Adrenal gland (tissue), 12 donors: ENCODE data around the gene TPI1. TPM values are rescaled to one million over a fixed set of nuclear protein-coding genes. Genes with fewer than 3 reads are reported as not detected.

ENCODE experiments used
- DNase-seq, 7 donors: peaks; one replicate each; pipeline ENCODE4 v3.0.0-alpha.2; 2019 to 2020
- H3K27ac ChIP-seq, 5 donors: fragments of 200-600 bp; sonication (generic) in 4 of 5; 1 replicate in 3 of 5; 2 replicates in 2 of 5; pipeline versions ENCODE4 v1.5.1 to v1.8.0; 2016 to 2020; ENCODE audit warnings: mild to moderate bottlenecking in 1 of 5
- H3K27me3 ChIP-seq: fragments of 200-600 bp; 2 replicates; pipeline ENCODE4 v1.8.0; 2021
- H3K36me3 ChIP-seq, 2 donors: fragments of 200-600 bp; replicated peaks in 1 of 2; 1 replicate in 1 of 2; 2 replicates in 1 of 2; pipeline versions ENCODE4 v1.5.1 to v1.8.0; 2018 to 2022
- H3K4me1 ChIP-seq, 2 donors: fragments of 200-600 bp; replicated peaks in 1 of 2; 1 replicate in 1 of 2; 2 replicates in 1 of 2; pipeline versions ENCODE4 v1.5.1 to v1.8.0; 2018 to 2021
- H3K4me3 ChIP-seq, 4 donors: fragments of 200-600 bp; sonication (generic) in 3 of 4; one replicate each; pipeline ENCODE4 v1.5.1; 2016 to 2018
- H3K9me3 ChIP-seq, 3 donors: fragments of 200-600 bp; sonication (generic) in 1 of 3; replicated peaks in 1 of 3; 1 replicate in 2 of 3; 2 replicates in 1 of 3; pipeline versions ENCODE4 v1.5.1 to v1.8.0; 2016 to 2021
- CTCF ChIP-seq, 6 experiments: fragments of 450-650 bp in 4 of 6; fragments of 200-600 bp in 2 of 6; sonication (generic) in 1 of 6; IDR thresholded peaks; 1 replicate in 5 of 6; 2 replicates in 1 of 6; pipeline versions ENCODE4 v1.5.1 to v1.8.0; 2016 to 2021; ENCODE audit warnings: antibody characterized with exemption in 6 of 6, mild to moderate bottlenecking in 2 of 6, moderate library complexity in 1 of 6
- POLR2A ChIP-seq, 2 donors: fragments of 450-650 bp; IDR thresholded peaks; one replicate each; pipeline ENCODE4 v1.6.1; 2017; ENCODE audit warnings: antibody characterized with exemption in 2 of 2, mild to moderate bottlenecking in 2 of 2, moderate library complexity in 1 of 2
- WGBS, 4 donors: extraction: QIAGEN DNeasy Blood & Tissue Kit in 2 of 4; methylation state at CpG; one replicate each; pipeline versions ENCODE4 v1.1.5 to v1.1.7; 2013 to 2017; 5-methylcytosine and 5-hydroxymethylcytosine counted together
- intact Hi-C, 2 donors: fragments of 100-400 bp; cut with DNase I; formaldehyde crosslinking; loops; one replicate each; pipeline versions ENCODE4 v1.14.1 to v1.15.0; 2022 to 2023
- polyA plus RNA-seq, 3 donors: library from polyadenylated mRNA; stranded (reverse); fragments of 200-250 nt in 2 of 3; fragments of 350-450 nt in 1 of 3; fragmentation: Illumina TruSeq in 1 of 3; extraction: RNeasy Lipid Tissue Mini Kit (QIAGEN cat#74804) in 1 of 3; gene quantifications; one replicate each; pipeline ENCODE4 v1.2.3, GENCODE V29; 2013 to 2014
- total RNA-seq, 9 donors: library from RNA; depleted of rRNA in 4 of 9; stranded (reverse); fragments of >200 nt in 4 of 9; fragments of 120-200 nt in 1 of 9; fragmentation: NEBNext Ultra II Directional in 1 of 9; extraction: Animal tissue kit (Norgen Biotek cat#: 25700) in 1 of 9; gene quantifications; one replicate each; pipeline versions ENCODE4 v1.1.0 to v1.2.4, GENCODE V29; 2013 to 2023
- donor health status: healthy with polysubstance abuse.
- donor health status: Bipolar disorder and iron deficiency.
- donor health status: DM: yes; HTN: yes; CAD: no.
- donor health status: DM: no; HTN: no; CAD: no.
- donor health status: DM: no; HTN: no; CAD: no.
- donor health status: DM: yes; HTN: yes; CAD: no.

Gene TPI1
- total and polyA plus RNA-seq, 12 donors: 241 to 2,322 (median 783) TPM

- DNase-seq: no peak
- Histone ChIP-seq H3K27me3 (no peaks in the 10 kb centered on the region), H3K36me3 (no peaks in the 10 kb centered on the region), H3K27ac (no peak overlapping the region), H3K4me3 (no peak overlapping the region), H3K9me3 (no peaks in the 10 kb centered on the region), H3K4me1 (peaks cover 6 to 12% of the 10 kb centered on the region in 2 donors)
- WGBS, 4 donors: 85 to 89% (median 88%) methylated on average over 4 of the region's 4 CpGs
- TF ChIP-seq POLR2A (IDR thresholded peaks at IDR 0.05): no peak
- no peak for TF ChIP-seq CTCF (IDR thresholded peaks at IDR 0.05)
- intact Hi-C loops: no loop called here
Measured at GRCh38 chr12:6909421-6910145, 42.3 kb downstream of the TPI1 start.

- WGBS, 4 donors: 83 to 89% (median 84%) methylated on average over 15 of the region's 15 CpGs
- no peak for TF ChIP-seq POLR2A (IDR thresholded peaks at IDR 0.05)
- no peak for TF ChIP-seq CTCF (IDR thresholded peaks at IDR 0.05)
- H3K4me1 ChIP-seq: peaks cover 6 to 12% of the 10 kb centered on the region in 2 donors
- H3K27me3 ChIP-seq: no peaks in the 10 kb centered on the region
- no peak for DNase-seq
- no peak overlapping the region for H3K27ac ChIP-seq
- intact Hi-C loops: no loop called here
- H3K9me3 ChIP-seq: no peaks in the 10 kb centered on the region
- H3K4me3 ChIP-seq: no peak overlapping the region
- H3K36me3 ChIP-seq: peaks cover 0 to 5% of the 10 kb centered on the region in 2 donors
Measured at GRCh38 chr12:6912164-6912935, 45.0 kb downstream of the TPI1 start.

GRCh38 chr12:6914246-6914946 is 47.1 kb downstream of the TPI1 start, which contains the start of gene ENO2:
TSS of gene ENO2 (plus strand) at chr12:6914580. CDS start at chr12:6915833, 1,253 bp downstream.
- intact Hi-C loops: no loop called here

More at GRCh38 chr12:6914246-6914946, 47.1 kb downstream of the TPI1 start, which contains the start of gene ENO2:
- Histone ChIP-seq H3K27me3 (no peaks in the 10 kb centered on the region), H3K9me3 (no peaks in the 10 kb centered on the region), H3K4me3 (peak within 1 kb of the TSS; percentile 24 to 69 (median 41)), H3K27ac (peak within 1 kb of the TSS in 3 of 5 donors; percentile 52 to 85 (median 76)), H3K36me3 (peaks cover 0 to 5% of the 10 kb centered on the region in 2 donors), H3K4me1 (peaks cover 6 to 12% of the 10 kb centered on the region in 2 donors)
- 0 to 1% (median 1%) methylated on average over 28 to 67 of the region's 68 CpGs for WGBS, 4 donors
- DNase-seq: peak; percentile 68 to 90 (median 82)
- TF ChIP-seq CTCF (IDR thresholded peaks at IDR 0.05) (no peak), POLR2A (IDR thresholded peaks at IDR 0.05) (peak in 1 of 2 donors; percentile 52)
